H1 (cell line): Measurements from ENCODE around the gene BICD1. TPM values are rescaled to one million over a fixed set of nuclear protein-coding genes. Genes with fewer than 3 reads are reported as not detected.

Experiments
- CTCF ChIA-PET: fragments of 300-600 bp; sonication (Branson Sonifier 250); formaldehyde crosslinking; loops from one replicate; lab custom pipeline; 2021; ENCODE audit not compliant: partially characterized antibody; lab: Charles Lee
- POLR2A ChIA-PET: fragments of 300-600 bp; sonication (Branson Sonifier 250); formaldehyde crosslinking; loops from one replicate; lab custom pipeline; 2021; ENCODE audit warnings: inconsistent platforms; ENCODE audit not compliant: partially characterized antibody; lab: Charles Lee
- DNase-seq, 2 experiments: peaks; one replicate each; pipeline versions ENCODE4 v3.0.0 to v3.0.0-alpha.2; 2010 to 2022; ENCODE audit warnings: low spot score in 2 of 2, low read depth in 1 of 2, mixed read lengths in 1 of 2
- FAIRE-seq: peaks from 2 replicates; lab custom pipeline; 2011; peaks lifted over from hg19 to GRCh38; lab: Jason Lieb, UNC
- H2AFZ ChIP-seq: 2 replicates; pipeline ENCODE4 v1.8.1; 2012; ENCODE audit warnings: low read length, inconsistent platforms
- H2AK5ac ChIP-seq: 2 replicates; pipeline ENCODE4 v1.6.1; 2013; ENCODE audit warnings: low read depth, low read length
- H2BK120ac ChIP-seq: replicated peaks from 2 replicates; pipeline ENCODE3; 2013; ENCODE audit warnings: low read depth, low read length, inconsistent platforms
- H2BK12ac ChIP-seq: 2 replicates; pipeline ENCODE4 v1.6.1; 2013; ENCODE audit warnings: low read depth, low read length
- H2BK15ac ChIP-seq: 2 replicates; pipeline ENCODE4 v1.6.1; 2013; ENCODE audit warnings: low read length
- H2BK20ac ChIP-seq: 2 replicates; pipeline ENCODE4 v1.6.1; 2013; ENCODE audit warnings: low read length
- H2BK5ac ChIP-seq: 2 replicates; pipeline ENCODE4 v1.6.1; 2013; ENCODE audit warnings: low read depth, low read length
- H3K14ac ChIP-seq: 2 replicates; pipeline ENCODE4 v1.6.1; 2013; ENCODE audit warnings: inconsistent platforms; ENCODE audit not compliant: insufficient read length
- H3K18ac ChIP-seq: 2 replicates; pipeline ENCODE4 v1.6.1; 2013; ENCODE audit warnings: low read length; ENCODE audit errors: extremely low read depth
- H3K23ac ChIP-seq: 2 replicates; pipeline ENCODE4 v1.6.1; 2013; ENCODE audit warnings: inconsistent platforms; ENCODE audit not compliant: insufficient read length
- H3K23me2 ChIP-seq: 2 replicates; pipeline ENCODE4 v1.6.1; 2013; ENCODE audit warnings: low read depth, low read length
- H3K27ac ChIP-seq: 2 replicates; pipeline ENCODE4 v1.6.1; 2011; ENCODE audit warnings: low read depth, low read length, inconsistent platforms
- H3K27me3 ChIP-seq, 4 experiments: replicated peaks in 1 of 4; 1 replicate in 1 of 4; 2 replicates in 3 of 4; pipeline versions ENCODE4 v1.6.1 to v1.8.1; 2011 to 2013; ENCODE audit warnings: low read length in 3 of 4, mild to moderate bottlenecking in 3 of 4, inconsistent platforms in 2 of 4, mixed read lengths in 2 of 4, moderate library complexity in 1 of 4; ENCODE audit not compliant: control insufficient read depth in 3 of 4, insufficient read depth in 3 of 4; ENCODE audit errors: extremely low read depth in 1 of 4
- H3K36me3 ChIP-seq, 4 experiments: 2 replicates each; pipeline versions ENCODE4 v1.6.1 to v1.8.1; 2011 to 2013; ENCODE audit warnings: mild to moderate bottlenecking in 4 of 4, low read length in 3 of 4, moderate library complexity in 2 of 4, control low read depth in 1 of 4, inconsistent platforms in 1 of 4; ENCODE audit not compliant: insufficient read depth in 4 of 4, control insufficient read depth in 2 of 4
- H3K4ac ChIP-seq: replicated peaks from 2 replicates; pipeline ENCODE3; 2013; ENCODE audit warnings: low read length, low read depth, mixed read lengths, inconsistent platforms; ENCODE audit not compliant: insufficient read length
- H3K4me1 ChIP-seq, 4 experiments: replicated peaks in 1 of 4; 1 replicate in 1 of 4; 2 replicates in 3 of 4; pipeline versions ENCODE4 v1.6.1 to v1.8.1; 2011 to 2013; ENCODE audit warnings: low read length in 3 of 4, inconsistent platforms in 2 of 4, mixed read lengths in 1 of 4; ENCODE audit not compliant: insufficient read depth in 4 of 4, control insufficient read depth in 3 of 4
- H3K4me2 ChIP-seq, 2 experiments: 2 replicates each; pipeline versions ENCODE4 v1.6.1 to v1.8.1; 2011 to 2013; ENCODE audit warnings: low read depth in 2 of 2, low read length in 2 of 2, control low read depth in 1 of 2, inconsistent platforms in 1 of 2, mild to moderate bottlenecking in 1 of 2; ENCODE audit not compliant: insufficient read depth in 1 of 2
- H3K4me3 ChIP-seq, 4 experiments: fragments of 200-600, 300-600 bp in 1 of 4; sonication (generic), shearing (Covaris generic), sonication (Bioruptor Twin) in 1 of 4; 2 replicates each; pipeline versions ENCODE4 v1.5.1 to v1.8.1; 2011 to 2016; ENCODE audit warnings: low read length in 4 of 4, low read depth in 3 of 4, control low read depth in 2 of 4, inconsistent platforms in 2 of 4, mild to moderate bottlenecking in 2 of 4, mixed read lengths in 1 of 4, moderate library complexity in 1 of 4; ENCODE audit not compliant: insufficient read depth in 2 of 4; ENCODE audit errors: extremely low read depth in 1 of 4
- H3K56ac ChIP-seq: replicated peaks from 2 replicates; pipeline ENCODE3; 2013; ENCODE audit warnings: low read depth, mild to moderate bottlenecking, mixed read lengths, low read length, inconsistent platforms; ENCODE audit not compliant: insufficient read length
- H3K79me1 ChIP-seq: 2 replicates; pipeline ENCODE4 v1.6.1; 2013; ENCODE audit warnings: low read depth, low read length, control low read depth
- H3K79me2 ChIP-seq, 2 experiments: 2 replicates each; pipeline versions ENCODE4 v1.6.1 to v1.8.1; 2012 to 2013; ENCODE audit warnings: low read length in 2 of 2, mild to moderate bottlenecking in 2 of 2, inconsistent platforms in 1 of 2; ENCODE audit not compliant: insufficient read depth in 2 of 2, control insufficient read depth in 1 of 2
- H3K9ac ChIP-seq, 4 experiments: replicated peaks in 1 of 4; 1 replicate in 1 of 4; 2 replicates in 3 of 4; pipeline versions ENCODE4 v1.6.1 to v1.8.1; 2011 to 2013; ENCODE audit warnings: low read depth in 3 of 4, low read length in 3 of 4, control low read depth in 2 of 4, mild to moderate bottlenecking in 2 of 4, moderate library complexity in 2 of 4, inconsistent platforms in 1 of 4; ENCODE audit errors: extremely low read depth in 1 of 4
- H3K9me3 ChIP-seq, 2 experiments: 2 replicates each; pipeline versions ENCODE4 v1.6.1 to v1.8.1; 2012 to 2013; ENCODE audit warnings: mild to moderate bottlenecking in 2 of 2, moderate library complexity in 2 of 2, control low read depth in 1 of 2, inconsistent platforms in 1 of 2, low read depth in 1 of 2, low read length in 1 of 2, mixed read lengths in 1 of 2; ENCODE audit not compliant: insufficient read depth in 2 of 2
- H4K20me1 ChIP-seq, 2 experiments: replicated peaks in 1 of 2; 2 replicates each; pipeline versions ENCODE3 to v1.8.1; 2011 to 2013; ENCODE audit warnings: inconsistent platforms in 2 of 2, low read length in 2 of 2, mild to moderate bottlenecking in 1 of 2; ENCODE audit not compliant: insufficient read depth in 2 of 2, control insufficient read depth in 1 of 2
- H4K5ac ChIP-seq: 2 replicates; pipeline ENCODE4 v1.6.1; 2013; ENCODE audit warnings: low read length, low read depth, mixed read lengths, inconsistent platforms; ENCODE audit not compliant: insufficient read length
- H4K8ac ChIP-seq: 2 replicates; pipeline ENCODE4 v1.8.0; 2013; ENCODE audit warnings: mild to moderate bottlenecking, moderate library complexity, low read length, inconsistent platforms; ENCODE audit not compliant: insufficient read depth; ENCODE audit errors: extremely low read depth
- H4K91ac ChIP-seq: replicated peaks from 2 replicates; pipeline ENCODE3; 2013; ENCODE audit warnings: low read length, mixed read lengths, inconsistent platforms; ENCODE audit not compliant: insufficient read length
- SUZ12 ChIP-seq: fragments of 200-600 bp; sonication (generic); IDR thresholded peaks from 2 replicates; pipeline ENCODE4 v1.6.1; 2012; ENCODE audit warnings: mild to moderate bottlenecking, inconsistent platforms, low read length, moderate library complexity, mixed read lengths
- TAF7 ChIP-seq: optimal IDR thresholded peaks from 2 replicates; pipeline ENCODE3; 2011; ENCODE audit warnings: low read depth, mild to moderate bottlenecking, inconsistent platforms, low read length, moderate library complexity, borderline replicate concordance
- WGBS, 2 experiments: shearing (Covaris generic) in 1 of 2; methylation state at CpG; one replicate each; pipeline versions ENCODE4 v1.1.6 to v1.1.7; 2013 to 2015; ENCODE audit warnings: low lambda C conversion rate in 2 of 2, mixed read lengths in 2 of 2, inconsistent platforms in 1 of 2, low coverage in 1 of 2, missing lambda C conversion rate in 1 of 2; ENCODE audit not compliant: insufficient replicate concordance in 2 of 2, insufficient coverage in 1 of 2, insufficient read length in 1 of 2; ENCODE audit errors: extremely low coverage in 1 of 2, missing lambda C conversion rate in 1 of 2; 5-methylcytosine and 5-hydroxymethylcytosine counted together
- polyA plus RNA-seq, 7 experiments: library from polyadenylated mRNA; depleted of rRNA in 3 of 7; stranded (reverse) in 5 of 7; unstranded in 2 of 7; fragments of >200 nt in 5 of 7; fragments of 200-250 nt in 2 of 7; gene quantifications; 1 replicate in 5 of 7; 2 replicates in 1 of 7; 4 replicates in 1 of 7; pipeline versions ENCODE4 v1.2.1 to v1.2.3, GENCODE V29; 2011 to 2013; ENCODE audit warnings: missing spikeins in 2 of 7, mixed read lengths in 2 of 7
- total RNA-seq: library from RNA; stranded (reverse); fragmentation: NEBNext Ultra II Directional; extraction: Animal tissue kit (Norgen Biotek cat#: 25700); gene quantifications from 2 replicates; pipeline ENCODE4 v1.2.1, GENCODE V29; 2021

Gene BICD1
- total and polyA plus RNA-seq, 2 of the 8 experiments (the other 6 are each of a cell fraction or from before 2014, with no cell fraction given): 34.1 to 58.4 TPM

DNA sequence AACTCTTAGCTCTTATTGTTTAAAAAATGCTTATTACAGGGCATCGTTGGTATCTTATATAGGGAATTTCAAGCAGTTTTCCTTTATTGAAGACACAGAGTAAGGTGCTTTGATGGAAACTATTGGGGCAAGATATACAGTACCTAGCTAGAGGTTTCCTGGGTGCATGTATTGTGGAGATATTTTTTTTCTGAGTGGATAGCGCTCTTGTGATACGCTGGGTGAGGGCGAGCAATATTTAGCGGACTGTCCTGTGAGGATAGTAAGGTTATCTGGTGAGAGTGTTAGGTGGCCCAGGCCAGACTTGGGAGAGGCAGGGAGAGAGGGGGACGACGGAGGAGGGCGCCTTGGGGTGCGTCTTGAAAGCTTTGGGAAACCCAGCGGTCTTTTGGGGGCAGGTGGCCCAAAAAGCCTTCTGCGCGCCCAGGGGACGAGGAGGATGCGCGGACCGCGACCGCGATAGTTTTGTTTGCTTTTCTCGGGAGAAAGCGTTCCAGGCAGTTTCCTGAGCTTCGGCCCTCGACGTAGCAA lies 596 bp upstream of the BICD1 start:
- Histone ChIP-seq H3K27ac (peak overlapping the region; percentile 76; the same call in 1 of the 2 replicates), H3K9ac (peak overlapping the region; percentile 39 to 88 (median 84)), H2AK5ac (no peak overlapping the region), H3K4ac (peak overlapping the region; percentile 69), H4K5ac (peak overlapping the region; percentile 11), H4K91ac (peak overlapping the region; percentile 72), H2BK5ac (peak overlapping the region; percentile 75; the same call in 1 of the 2 replicates), H3K56ac (peak overlapping the region; percentile 87), H2BK12ac (no peak overlapping the region; the same call in 1 of the 2 replicates), H3K9me3 (no peaks in the 10 kb centered on the region), H2BK15ac (no peak overlapping the region), H3K36me3 (peaks cover 0 to 7% (median 0%) of the 10 kb centered on the region in 4 experiments; a peak in 4 of 8 replicates), H3K14ac (no peak overlapping the region), H4K20me1 (peaks cover 2 to 6% of the 10 kb centered on the region in 2 experiments), H2BK120ac (peak overlapping the region; percentile 44), H3K23ac (no peak overlapping the region), H3K79me1 (peaks cover 4% of the 10 kb centered on the region), H3K23me2 (peaks cover 17% of the 10 kb centered on the region), H3K4me2 (peak overlapping the region; percentile 85 to 99), H4K8ac (peak overlapping the region; percentile 76), H2BK20ac (no peak overlapping the region; the same call in 1 of the 2 replicates), H3K79me2 (peaks cover 23 to 40% of the 10 kb centered on the region in 2 experiments), H2AFZ (no peak overlapping the region; the same call in 1 of the 2 replicates), H3K4me1 (peaks cover 4 to 15% (median 7%) of the 10 kb centered on the region in 4 experiments; a peak in 5 of 7 replicates), H3K27me3 (no peaks in the 10 kb centered on the region; a peak in 1 of 7 replicates), H3K4me3 (peak overlapping the region; percentile 96 to 97 (median 96)), H3K18ac (peak overlapping the region; percentile 98)
- POLR2A ChIA-PET: interaction anchor here (0.6 to 3.3 kb wide), 23 partner anchors 9 to 1013 kb away, joined by 3 to 20 read pairs (median 4); partner anchors contain the start of gene RESF1
- FAIRE-seq: no peak
- TF ChIP-seq SUZ12: 0 out of 2 replicates have a peak, but pooled peaks have one; percentile 1
- TF ChIP-seq TAF7: no peak
- DNase-seq: no peak
- WGBS, 2 experiments: 11% methylated on average over 22 of the region's 24 CpGs; no CpG with 5 or more reads in 1 of the 2 experiments
- CTCF ChIA-PET: interaction anchor here (0.7 to 2.6 kb wide), 8 partner anchors 10 to 48 kb away, joined by 3 to 12 read pairs (median 4); no protein-coding TSS in a partner anchor
